Mesothelial cell of epicardium (in vitro differentiated cells): ENCODE results near the gene FAM50B. TPM values are rescaled to one million over a fixed set of nuclear protein-coding genes. Genes with fewer than 3 reads are reported as not detected.

ENCODE experiments used
- DNase-seq, 2 experiments: peaks; one replicate each; pipeline ENCODE4 v3.0.0; 2021; ENCODE audit warnings: low spot score in 2 of 2; ENCODE audit not compliant: unreplicated experiment in 2 of 2
- H3K27ac Mint-ChIP-seq: 2 replicates; pipeline ENCODE4 v1.8.0; 2021; ENCODE audit warnings: mixed read lengths
- H3K27me3 Mint-ChIP-seq: 2 replicates; pipeline ENCODE4 v1.8.0; 2021; ENCODE audit warnings: low read depth, mixed read lengths
- H3K36me3 Mint-ChIP-seq: 2 replicates; pipeline ENCODE4 v1.8.0; 2021; ENCODE audit warnings: mixed read lengths
- H3K4me1 Mint-ChIP-seq: 2 replicates; pipeline ENCODE4 v1.8.0; 2021; ENCODE audit warnings: mixed read lengths
- H3K4me3 Mint-ChIP-seq: 2 replicates; pipeline ENCODE4 v1.8.0; 2021; ENCODE audit warnings: mild to moderate bottlenecking, moderate library complexity, mixed read lengths
- H3K9me3 Mint-ChIP-seq: 2 replicates; pipeline ENCODE4 v1.8.0; 2021; ENCODE audit warnings: mixed read lengths
- total RNA-seq: library from RNA; stranded (reverse); gene quantifications from 3 replicates; pipeline ENCODE4 v1.2.1, GENCODE V29; 2021
- TF ChIP-seq, protein P1 (sequence below): fragments of 200-600 bp; sonication (generic); IDR thresholded peaks from one replicate; pipeline ENCODE4 v1.5.0; 2021; ENCODE audit warnings: antibody characterized with exemption; ENCODE audit not compliant: unreplicated experiment

FAM50B gene
- total RNA-seq, 1 donor from 2014 or later = 7.0 TPM

DNA sequence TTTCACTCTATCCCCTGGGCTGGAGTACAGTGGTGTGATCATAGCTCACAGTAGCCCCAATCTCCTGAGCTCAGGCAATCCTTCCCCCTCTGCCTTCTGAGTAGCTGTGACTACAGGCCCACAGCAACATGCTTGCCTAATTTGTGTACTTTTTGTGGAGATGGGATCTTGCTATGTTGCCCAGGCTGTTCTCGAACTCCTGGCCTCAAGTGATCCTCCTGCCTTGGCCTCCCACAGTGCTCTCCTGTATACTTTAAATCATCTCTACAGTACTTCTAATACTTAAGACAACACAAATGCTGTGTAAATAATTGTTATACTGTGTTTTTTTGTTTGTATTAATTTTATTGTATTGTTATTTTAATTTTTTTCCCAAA is 39.7 kb upstream of the FAM50B start:
- Mint-ChIP-seq H3K4me1 (peaks cover 11% of the 10 kb centered on the region), H3K36me3 (no peaks in the 10 kb centered on the region), H3K27me3 (no peaks in the 10 kb centered on the region), H3K27ac (no peak overlapping the region), H3K4me3 (no peak overlapping the region), H3K9me3 (no peaks in the 10 kb centered on the region)
- TF ChIP-seq, protein P1, sequence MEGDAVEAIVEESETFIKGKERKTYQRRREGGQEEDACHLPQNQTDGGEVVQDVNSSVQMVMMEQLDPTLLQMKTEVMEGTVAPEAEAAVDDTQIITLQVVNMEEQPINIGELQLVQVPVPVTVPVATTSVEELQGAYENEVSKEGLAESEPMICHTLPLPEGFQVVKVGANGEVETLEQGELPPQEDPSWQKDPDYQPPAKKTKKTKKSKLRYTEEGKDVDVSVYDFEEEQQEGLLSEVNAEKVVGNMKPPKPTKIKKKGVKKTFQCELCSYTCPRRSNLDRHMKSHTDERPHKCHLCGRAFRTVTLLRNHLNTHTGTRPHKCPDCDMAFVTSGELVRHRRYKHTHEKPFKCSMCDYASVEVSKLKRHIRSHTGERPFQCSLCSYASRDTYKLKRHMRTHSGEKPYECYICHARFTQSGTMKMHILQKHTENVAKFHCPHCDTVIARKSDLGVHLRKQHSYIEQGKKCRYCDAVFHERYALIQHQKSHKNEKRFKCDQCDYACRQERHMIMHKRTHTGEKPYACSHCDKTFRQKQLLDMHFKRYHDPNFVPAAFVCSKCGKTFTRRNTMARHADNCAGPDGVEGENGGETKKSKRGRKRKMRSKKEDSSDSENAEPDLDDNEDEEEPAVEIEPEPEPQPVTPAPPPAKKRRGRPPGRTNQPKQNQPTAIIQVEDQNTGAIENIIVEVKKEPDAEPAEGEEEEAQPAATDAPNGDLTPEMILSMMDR = no peak
- no peak for DNase-seq

DNA sequence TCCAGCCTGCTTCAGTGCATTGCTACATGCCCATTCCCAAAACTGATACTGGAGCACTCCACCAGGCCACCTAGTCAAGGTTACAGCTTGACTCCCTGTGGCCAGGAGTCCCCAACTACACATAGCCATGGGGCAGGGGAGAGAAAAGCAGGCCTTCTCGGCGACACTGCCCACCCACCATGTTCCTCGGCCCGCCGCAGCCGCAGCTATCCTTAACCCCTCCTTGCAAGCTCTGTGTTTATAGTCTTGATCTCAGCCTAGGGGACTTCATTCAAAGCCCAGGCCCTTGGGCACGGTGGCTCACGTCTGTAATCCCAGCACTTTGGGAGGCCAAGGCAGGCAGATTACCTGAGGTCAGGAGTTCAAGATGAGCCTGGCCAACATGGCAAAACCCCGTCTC is 39.2 kb upstream of the FAM50B start:
- no peaks in the 10 kb centered on the region for H3K9me3 Mint-ChIP-seq
- no peak for DNase-seq
- H3K27ac Mint-ChIP-seq = no peak overlapping the region
- peaks cover 11% of the 10 kb centered on the region for H3K4me1 Mint-ChIP-seq
- H3K27me3 Mint-ChIP-seq = no peaks in the 10 kb centered on the region
- H3K4me3 Mint-ChIP-seq = no peak overlapping the region
- H3K36me3 Mint-ChIP-seq = no peaks in the 10 kb centered on the region
- TF ChIP-seq, protein P1 = no peak

GRCh38 chr6:3811191-3811590 is 38.0 kb upstream of the FAM50B start:
- no peak overlapping the region for H3K27ac Mint-ChIP-seq

DNA sequence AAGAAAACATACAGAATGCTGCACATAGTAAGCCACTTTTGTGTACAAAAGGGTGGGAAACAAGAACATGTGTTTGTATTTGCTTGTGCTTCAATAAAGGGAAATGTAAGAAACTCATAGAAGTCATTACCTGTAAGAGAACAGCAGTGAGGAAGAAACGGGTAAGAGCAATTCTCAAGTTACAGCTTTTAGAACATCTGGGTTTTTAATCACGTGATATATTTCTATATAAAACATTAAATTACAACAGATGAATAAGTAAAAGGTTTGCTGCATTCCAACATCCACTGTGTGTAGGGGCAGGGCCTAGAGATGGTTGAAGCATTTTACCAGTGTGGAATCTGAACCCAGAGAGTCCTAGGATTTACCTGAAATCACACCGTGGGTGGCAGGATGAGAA is 36.6 kb upstream of the FAM50B start:
- Mint-ChIP-seq H3K4me3 (no peak overlapping the region), H3K27ac (no peak overlapping the region), H3K9me3 (no peaks in the 10 kb centered on the region), H3K36me3 (no peaks in the 10 kb centered on the region), H3K27me3 (no peaks in the 10 kb centered on the region), H3K4me1 (peaks cover 15% of the 10 kb centered on the region)
- TF ChIP-seq, protein P1 = no peak
- DNase-seq = no peak

More at GRCh38 chr6:3811191-3811590, 38.0 kb upstream of the FAM50B start:
- Mint-ChIP-seq H3K36me3 (no peaks in the 10 kb centered on the region), H3K27me3 (no peaks in the 10 kb centered on the region), H3K4me3 (no peak overlapping the region), H3K9me3 (no peaks in the 10 kb centered on the region), H3K4me1 (peaks cover 15% of the 10 kb centered on the region)
- TF ChIP-seq, protein P1 = no peak
- no peak for DNase-seq

GRCh38 chr6:3813150-3813780 is 35.9 kb upstream of the FAM50B start:
- DNase-seq = no peak
- Mint-ChIP-seq H3K4me1 (peaks cover 13% of the 10 kb centered on the region), H3K27ac (no peak overlapping the region), H3K36me3 (no peaks in the 10 kb centered on the region), H3K4me3 (no peak overlapping the region), H3K9me3 (no peaks in the 10 kb centered on the region), H3K27me3 (no peaks in the 10 kb centered on the region)
- TF ChIP-seq, protein P1 = no peak

DNA sequence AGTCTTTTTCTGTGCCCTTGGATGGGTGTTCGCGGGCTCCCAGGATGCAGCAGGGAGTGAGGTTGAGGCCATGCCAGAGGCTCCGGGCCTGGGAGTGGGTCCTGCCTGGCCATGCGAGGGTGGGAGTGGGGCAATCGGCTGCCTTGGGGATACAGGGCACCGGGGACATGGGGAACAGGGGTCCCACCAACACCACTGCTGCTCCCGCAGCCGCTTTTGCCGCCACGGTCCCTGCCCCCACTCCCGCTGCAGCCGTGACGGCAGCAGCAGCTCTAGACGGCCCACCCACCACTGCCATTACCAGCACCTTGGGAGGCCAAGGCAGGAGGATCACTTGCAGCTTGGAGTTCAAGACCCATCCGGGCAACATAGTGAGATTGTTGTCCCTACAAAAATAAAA is 35.3 kb upstream of the FAM50B start:
- TF ChIP-seq, protein P1 = no peak
- H3K27ac Mint-ChIP-seq = no peak overlapping the region
- no peak overlapping the region for H3K4me3 Mint-ChIP-seq
- no peaks in the 10 kb centered on the region for H3K36me3 Mint-ChIP-seq
- H3K4me1 Mint-ChIP-seq = peaks cover 15% of the 10 kb centered on the region
- no peaks in the 10 kb centered on the region for H3K27me3 Mint-ChIP-seq
- H3K9me3 Mint-ChIP-seq = no peaks in the 10 kb centered on the region
- DNase-seq = no peak
